Endothelial cell of umbilical vein (primary cell): ENCODE data around the gene CACNG5. TPM values are rescaled to one million over a fixed set of nuclear protein-coding genes. Genes with fewer than 3 reads are reported as not detected.

Experiments used
- BruUV-seq: library from RNA; stranded (reverse); fragments of 400-500 nt; replicated peaks from 2 replicates; lab custom pipeline; 2021; lab: Mats Ljungman, UMichigan
- CTCF ChIA-PET: fragments of 300-600, 350-600 bp; sonication (Branson Sonifier 250); formaldehyde crosslinking; loops from one replicate; lab custom pipeline; 2021; ENCODE audit warnings: antibody characterized with exemption, inconsistent platforms; lab: Charles Lee
- POLR2A ChIA-PET: fragments of 300-600, 350-600 bp; sonication (Branson Sonifier 250); formaldehyde crosslinking; loops from one replicate; lab custom pipeline; 2021; ENCODE audit warnings: antibody characterized with exemption, inconsistent platforms; lab: Charles Lee
- DNase-seq: peaks from one replicate; pipeline ENCODE4 v3.0.0-alpha.2; 2011; ENCODE audit warnings: low read depth, low spot score
- FAIRE-seq: peaks from 2 replicates; lab custom pipeline; 2011; peaks lifted over from hg19 to GRCh38; lab: Jason Lieb, UNC
- H2AFZ ChIP-seq: 2 replicates; pipeline ENCODE4 v1.6.0; 2012; ENCODE audit warnings: low read depth, low read length, control low read depth, inconsistent platforms
- H3K27ac ChIP-seq: 2 replicates; pipeline ENCODE4 v1.5.1; 2011; ENCODE audit warnings: low read depth, mild to moderate bottlenecking, control low read depth, low read length, moderate library complexity; ENCODE audit not compliant: insufficient read depth
- H3K27me3 ChIP-seq, 2 experiments: 2 replicates each; pipeline versions ENCODE4 v1.6.0 to v1.6.1; 2011; ENCODE audit warnings: low read length in 2 of 2, mixed read lengths in 1 of 2; ENCODE audit not compliant: control insufficient read depth in 2 of 2, insufficient read depth in 2 of 2
- H3K36me3 ChIP-seq, 2 experiments: 2 replicates in 1 of 2; 3 replicates in 1 of 2; pipeline ENCODE4 v1.5.1; 2011; ENCODE audit warnings: low read length in 2 of 2, mild to moderate bottlenecking in 1 of 2, moderate library complexity in 1 of 2; ENCODE audit not compliant: control insufficient read depth in 2 of 2, insufficient read depth in 2 of 2; ENCODE audit errors: extremely low read depth in 1 of 2
- H3K4me1 ChIP-seq: 3 replicates; pipeline ENCODE4 v1.5.1; 2011; ENCODE audit warnings: mild to moderate bottlenecking, low read length; ENCODE audit not compliant: control insufficient read depth, insufficient read depth; ENCODE audit errors: extremely low read depth
- H3K4me2 ChIP-seq: 2 replicates; pipeline ENCODE4 v1.6.1; 2011; ENCODE audit warnings: low read length, control low read depth, mixed read lengths; ENCODE audit not compliant: insufficient read depth
- H3K4me3 ChIP-seq, 3 experiments: fragments of 200-600 bp in 1 of 3; sonication (generic), shearing (Covaris generic) in 1 of 3; replicated peaks in 1 of 3; 2 replicates each; pipeline ENCODE4 v1.5.1; 2011 to 2016; ENCODE audit warnings: control low read depth in 3 of 3, low read length in 3 of 3, mild to moderate bottlenecking in 2 of 3, inconsistent platforms in 1 of 3, low read depth in 1 of 3, moderate library complexity in 1 of 3; ENCODE audit not compliant: insufficient read depth in 1 of 3
- H3K79me2 ChIP-seq: 2 replicates; pipeline ENCODE4 v1.6.0; 2012; ENCODE audit warnings: low read length, inconsistent platforms; ENCODE audit not compliant: control insufficient read depth, insufficient read depth
- H3K9ac ChIP-seq: replicated peaks from 2 replicates; pipeline ENCODE3; 2011; ENCODE audit warnings: low read length, control low read depth; ENCODE audit not compliant: insufficient read depth; ENCODE audit errors: extremely low read depth
- H3K9me1 ChIP-seq: replicated peaks from 3 replicates; pipeline ENCODE4 v1.6.0; 2011; ENCODE audit warnings: mild to moderate bottlenecking, low read length; ENCODE audit not compliant: control insufficient read depth, insufficient read depth; ENCODE audit errors: extremely low read depth
- H3K9me3 ChIP-seq: replicated peaks from 2 replicates; pipeline ENCODE4 v1.5.1; 2012; ENCODE audit warnings: low read length, inconsistent platforms; ENCODE audit not compliant: control insufficient read depth, insufficient read depth
- H4K20me1 ChIP-seq: replicated peaks from 2 replicates; pipeline ENCODE3; 2011; ENCODE audit warnings: mild to moderate bottlenecking, low read length; ENCODE audit not compliant: control insufficient read depth, insufficient read depth; ENCODE audit errors: extremely low read depth
- EZH2 ChIP-seq: IDR thresholded peaks from 2 replicates; pipeline ENCODE4 v1.6.1; 2012; ENCODE audit warnings: borderline replicate concordance, low read depth, mild to moderate bottlenecking, moderate library complexity, low read length, inconsistent platforms; ENCODE audit not compliant: severe bottlenecking
- FOS ChIP-seq: IDR thresholded peaks from 2 replicates; pipeline ENCODE4 v1.6.1; 2011; ENCODE audit warnings: mild to moderate bottlenecking, low read length, moderate library complexity, borderline replicate concordance; ENCODE audit not compliant: insufficient read depth
- GATA2 ChIP-seq: IDR thresholded peaks from 2 replicates; pipeline ENCODE4 v1.7.0; 2011; ENCODE audit warnings: low read depth, mild to moderate bottlenecking, moderate library complexity, mixed read lengths, low read length; ENCODE audit not compliant: insufficient read length, insufficient read depth
- JUN ChIP-seq: IDR thresholded peaks from 2 replicates; pipeline ENCODE4 v1.6.1; 2011; ENCODE audit warnings: borderline replicate concordance, low read depth; ENCODE audit not compliant: insufficient read length, insufficient read depth
- MYC ChIP-seq: IDR thresholded peaks from one replicate; pipeline ENCODE4 v1.6.1; 2011; ENCODE audit warnings: mild to moderate bottlenecking, low read depth, low read length
- POLR2A ChIP-seq: IDR thresholded peaks from 2 replicates; pipeline ENCODE4 v1.6.1; 2012; ENCODE audit warnings: low read depth, mild to moderate bottlenecking, control low read depth, low read length
- POLR2AphosphoS5 ChIP-seq: IDR thresholded peaks from 2 replicates; pipeline ENCODE4 v1.6.1; 2012; ENCODE audit warnings: low read depth, mild to moderate bottlenecking, control low read depth, low read length, moderate library complexity; ENCODE audit not compliant: insufficient read depth
- dilution Hi-C: fragments of 300-500 bp; cut with MboI; formaldehyde crosslinking; loops from one replicate; pipeline ENCODE4 v1.15.0; 2019; ENCODE audit warnings: low sequenced_read_pairs; ENCODE audit not compliant: extremely low pct_ligation_motif_present
- intact Hi-C: fragments of 100-400 bp; cut with micrococcal nuclease; formaldehyde crosslinking; loops from one replicate; pipeline ENCODE4 v1.10.0; 2022
- polyA plus RNA-seq, 4 experiments: library from polyadenylated mRNA; depleted of rRNA in 3 of 4; stranded (reverse) in 3 of 4; unstranded in 1 of 4; fragments of >200 nt; gene quantifications; 2 replicates each; pipeline versions ENCODE4 v1.2.1 to v1.2.3, GENCODE V29; 2011 to 2012; ENCODE audit warnings: missing spikeins in 1 of 4
- total RNA-seq: library from RNA; stranded (reverse); gene quantifications from 2 replicates; pipeline ENCODE4 v1.2.3, GENCODE V29; 2021
- TF ChIP-seq, protein P1 (sequence below), 2 donors: IDR thresholded peaks; 1 replicate in 1 of 2; 2 replicates in 1 of 2; pipeline ENCODE4 v1.5.1; 2011; ENCODE audit warnings: low read length in 2 of 2, mild to moderate bottlenecking in 2 of 2, moderate library complexity in 2 of 2, control low read depth in 1 of 2, inconsistent platforms in 1 of 2, low read depth in 1 of 2; ENCODE audit not compliant: insufficient read depth in 1 of 2; ENCODE audit errors: extremely low read depth in 1 of 2
- TF ChIP-seq, protein P2 (sequence below): IDR thresholded peaks from 2 replicates; pipeline ENCODE4 v1.6.1; 2011; ENCODE audit not compliant: insufficient read depth, insufficient read length

CACNG5 gene
- total and polyA plus RNA-seq, 2 donors (not counting 3 experiments of a cell fraction or from before 2014, with no cell fraction given), result not detected

GRCh38 chr17:66884931-66885330, 50.0 kb downstream of the CACNG5 start:
- CTCF ChIA-PET, result interaction anchor here (0.9 to 1.3 kb wide), 2 partner anchors 32 to 157 kb away, joined by 3 to 4 read pairs; no protein-coding TSS in a partner anchor
- no peak overlapping the region for H3K4me3 ChIP-seq
- H4K20me1 ChIP-seq, result no peaks in the 10 kb centered on the region
- intact Hi-C loops (no loop called here), dilution Hi-C loops (no loop called here)
- no peaks in the 10 kb centered on the region for H3K4me1 ChIP-seq
- POLR2A ChIA-PET, result no interaction called here
- BruUV-seq, result no TSS peak
- no peak overlapping the region for H3K9ac ChIP-seq
- H3K27me3 ChIP-seq, result no peaks in the 10 kb centered on the region
- TF ChIP-seq, protein P1, sequence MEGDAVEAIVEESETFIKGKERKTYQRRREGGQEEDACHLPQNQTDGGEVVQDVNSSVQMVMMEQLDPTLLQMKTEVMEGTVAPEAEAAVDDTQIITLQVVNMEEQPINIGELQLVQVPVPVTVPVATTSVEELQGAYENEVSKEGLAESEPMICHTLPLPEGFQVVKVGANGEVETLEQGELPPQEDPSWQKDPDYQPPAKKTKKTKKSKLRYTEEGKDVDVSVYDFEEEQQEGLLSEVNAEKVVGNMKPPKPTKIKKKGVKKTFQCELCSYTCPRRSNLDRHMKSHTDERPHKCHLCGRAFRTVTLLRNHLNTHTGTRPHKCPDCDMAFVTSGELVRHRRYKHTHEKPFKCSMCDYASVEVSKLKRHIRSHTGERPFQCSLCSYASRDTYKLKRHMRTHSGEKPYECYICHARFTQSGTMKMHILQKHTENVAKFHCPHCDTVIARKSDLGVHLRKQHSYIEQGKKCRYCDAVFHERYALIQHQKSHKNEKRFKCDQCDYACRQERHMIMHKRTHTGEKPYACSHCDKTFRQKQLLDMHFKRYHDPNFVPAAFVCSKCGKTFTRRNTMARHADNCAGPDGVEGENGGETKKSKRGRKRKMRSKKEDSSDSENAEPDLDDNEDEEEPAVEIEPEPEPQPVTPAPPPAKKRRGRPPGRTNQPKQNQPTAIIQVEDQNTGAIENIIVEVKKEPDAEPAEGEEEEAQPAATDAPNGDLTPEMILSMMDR (IDR thresholded peaks at IDR 0.05; ENCODE audit: extremely low read depth in 1 of 2, insufficient read depth in 1 of 2, low read depth in 1 of 2, low read length in 2 of 2), result no peak
- no peak for TF ChIP-seq JUN
- TF ChIP-seq FOS, result no peak
- TF ChIP-seq GATA2, result no peak
- no peak for TF ChIP-seq EZH2
- no peak for TF ChIP-seq MYC
- no peak for TF ChIP-seq POLR2AphosphoS5
- TF ChIP-seq, protein P2, sequence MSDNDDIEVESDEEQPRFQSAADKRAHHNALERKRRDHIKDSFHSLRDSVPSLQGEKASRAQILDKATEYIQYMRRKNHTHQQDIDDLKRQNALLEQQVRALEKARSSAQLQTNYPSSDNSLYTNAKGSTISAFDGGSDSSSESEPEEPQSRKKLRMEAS, result no peak
- TF ChIP-seq POLR2A, result no peak
- no peaks in the 10 kb centered on the region for H3K36me3 ChIP-seq
- FAIRE-seq (no peak), DNase-seq (no peak)
- H3K9me3 ChIP-seq, result no peaks in the 10 kb centered on the region
- H3K9me1 ChIP-seq, result no peaks in the 10 kb centered on the region
- no peak overlapping the region for H2AFZ ChIP-seq
- no peaks in the 10 kb centered on the region for H3K79me2 ChIP-seq
- no peak overlapping the region for H3K27ac ChIP-seq
- no peak overlapping the region for H3K4me2 ChIP-seq
